Ectodermal cell (in vitro differentiated cells): ENCODE measurements around the gene TIAM2.

Experiments
- H3K27ac ChIP-seq: 2 replicates; pipeline ENCODE4 v1.7.0; 2013; ENCODE audit warnings: mild to moderate bottlenecking, low read depth, low read length; ENCODE audit not compliant: insufficient read depth, poor library complexity, severe bottlenecking
- H3K27me3 ChIP-seq: 2 replicates; pipeline ENCODE4 v1.7.0; 2013; ENCODE audit warnings: mild to moderate bottlenecking, low read length; ENCODE audit not compliant: insufficient read depth, control insufficient read depth, poor library complexity, severe bottlenecking
- H3K36me3 ChIP-seq: one replicate; pipeline ENCODE4 v1.7.0; 2013; ENCODE audit warnings: low read length; ENCODE audit not compliant: control insufficient read depth, insufficient read depth
- H3K4me1 ChIP-seq: one replicate; pipeline ENCODE4 v1.7.0; 2013; ENCODE audit warnings: low read length; ENCODE audit not compliant: control insufficient read depth, insufficient read depth
- H3K4me3 ChIP-seq: 2 replicates; pipeline ENCODE4 v1.7.0; 2013; ENCODE audit warnings: low read depth, low read length, control low read depth; ENCODE audit not compliant: insufficient read depth
- H3K9me3 ChIP-seq: 2 replicates; pipeline ENCODE4 v1.7.0; 2013; ENCODE audit warnings: mild to moderate bottlenecking, low read length, moderate library complexity; ENCODE audit not compliant: control insufficient read depth
- WGBS, 2 experiments: methylation state at CpG; one replicate each; pipeline ENCODE4 v1.1.7; 2013; ENCODE audit warnings: missing lambda C conversion rate in 2 of 2; 5-methylcytosine and 5-hydroxymethylcytosine counted together

TIAM2 gene

GRCh38 chr6:155237613-155238012, 242.5 kb downstream of the TIAM2 start:
- Histone ChIP-seq H3K27ac (no peak overlapping the region), H3K9me3 (no peaks in the 10 kb centered on the region), H3K27me3 (no peaks in the 10 kb centered on the region), H3K4me3 (no peak overlapping the region), H3K4me1 (no peaks in the 10 kb centered on the region), H3K36me3 (peaks cover 22% of the 10 kb centered on the region)
- 92 to 94% methylated on average over 1 of the region's 1 CpG for WGBS, 2 experiments

- Histone ChIP-seq H3K4me3 (no peak overlapping the region), H3K27me3 (no peaks in the 10 kb centered on the region), H3K4me1 (no peaks in the 10 kb centered on the region), H3K9me3 (no peaks in the 10 kb centered on the region), H3K36me3 (peaks cover 29% of the 10 kb centered on the region), H3K27ac (no peak overlapping the region)
- WGBS, 2 experiments, result 96 to 97% methylated on average over 19 of the region's 19 CpGs
Observed at GRCh38 chr6:155240905-155241600, 245.9 kb downstream of the TIAM2 start.

- Histone ChIP-seq H3K36me3 (peaks cover 29% of the 10 kb centered on the region), H3K9me3 (no peaks in the 10 kb centered on the region), H3K27ac (no peak overlapping the region), H3K27me3 (no peaks in the 10 kb centered on the region), H3K4me1 (no peaks in the 10 kb centered on the region), H3K4me3 (no peak overlapping the region)
- 87 to 88% methylated on average over 8 of the region's 8 CpGs for WGBS, 2 experiments
Observed at GRCh38 chr6:155241966-155242365, 246.9 kb downstream of the TIAM2 start.

GRCh38 chr6:155244434-155244833, 249.3 kb downstream of the TIAM2 start:
- no peaks in the 10 kb centered on the region for H3K4me1 ChIP-seq
- peaks cover 31% of the 10 kb centered on the region for H3K36me3 ChIP-seq
- H3K4me3 ChIP-seq, result no peak overlapping the region
- WGBS, 2 experiments, result 98% methylated on average over 4 of the region's 4 CpGs
- no peaks in the 10 kb centered on the region for H3K9me3 ChIP-seq
- no peak overlapping the region for H3K27ac ChIP-seq
- no peaks in the 10 kb centered on the region for H3K27me3 ChIP-seq

GRCh38 chr6:155245193-155245592, 250.1 kb downstream of the TIAM2 start:
- 96 to 97% methylated on average over 7 of the region's 7 CpGs for WGBS, 2 experiments
- H3K27ac ChIP-seq, result no peak overlapping the region
- peaks cover 34% of the 10 kb centered on the region for H3K36me3 ChIP-seq
- H3K4me3 ChIP-seq, result no peak overlapping the region
- H3K27me3 ChIP-seq, result no peaks in the 10 kb centered on the region
- H3K4me1 ChIP-seq, result no peaks in the 10 kb centered on the region
- H3K9me3 ChIP-seq, result no peaks in the 10 kb centered on the region

- Histone ChIP-seq H3K4me1 (no peaks in the 10 kb centered on the region), H3K4me3 (no peak overlapping the region), H3K27me3 (no peaks in the 10 kb centered on the region), H3K36me3 (peaks cover 35% of the 10 kb centered on the region), H3K9me3 (no peaks in the 10 kb centered on the region), H3K27ac (no peak overlapping the region)
- WGBS, 2 experiments, result 95 to 96% methylated on average over 3 of the region's 3 CpGs
Observed at GRCh38 chr6:155245831-155246230, 250.7 kb downstream of the TIAM2 start.

GRCh38 chr6:155246825-155247224, 251.7 kb downstream of the TIAM2 start:
- no peak overlapping the region for H3K27ac ChIP-seq
- H3K27me3 ChIP-seq, result no peaks in the 10 kb centered on the region
- 94% methylated on average over 2 of the region's 2 CpGs for WGBS, 2 experiments
- no peak overlapping the region for H3K4me3 ChIP-seq
- H3K4me1 ChIP-seq, result no peaks in the 10 kb centered on the region
- no peaks in the 10 kb centered on the region for H3K9me3 ChIP-seq
- H3K36me3 ChIP-seq, result peaks cover 36% of the 10 kb centered on the region

- Histone ChIP-seq H3K9me3 (no peaks in the 10 kb centered on the region), H3K27ac (peak overlapping the region; percentile 40), H3K36me3 (peaks cover 42% of the 10 kb centered on the region), H3K27me3 (no peaks in the 10 kb centered on the region), H3K4me3 (no peak overlapping the region), H3K4me1 (no peaks in the 10 kb centered on the region)
- WGBS, 2 experiments, result 85 to 86% methylated on average over 5 of the region's 5 CpGs
Observed at GRCh38 chr6:155247618-155248007, 252.5 kb downstream of the TIAM2 start.

- Histone ChIP-seq H3K4me1 (peaks cover 6% of the 10 kb centered on the region), H3K4me3 (no peak overlapping the region), H3K9me3 (no peaks in the 10 kb centered on the region), H3K36me3 (peaks cover 42% of the 10 kb centered on the region), H3K27ac (no peak overlapping the region), H3K27me3 (no peaks in the 10 kb centered on the region)
- 80 to 82% methylated on average over 29 of the region's 30 CpGs for WGBS, 2 experiments
Observed at GRCh38 chr6:155248008-155249001, 253.2 kb downstream of the TIAM2 start.

- Histone ChIP-seq H3K36me3 (peaks cover 51% of the 10 kb centered on the region), H3K27ac (no peak overlapping the region), H3K4me1 (peaks cover 11% of the 10 kb centered on the region), H3K27me3 (no peaks in the 10 kb centered on the region), H3K4me3 (no peak overlapping the region), H3K9me3 (no peaks in the 10 kb centered on the region)
- 94 to 96% methylated on average over 10 of the region's 10 CpGs for WGBS, 2 experiments
Observed at GRCh38 chr6:155250701-155251381, 255.7 kb downstream of the TIAM2 start.
